Liver (tissue), 3 donors: Measurements from ENCODE around the gene MIPEP.

Experiments
- CTCF ChIP-seq: fragments of 150-350 bp; IDR thresholded peaks from 2 replicates; pipeline ENCODE4 v1.5.1; 2017; ENCODE audit warnings: improper control_type of control experiment, low read depth, low read length; ENCODE audit not compliant: missing input control
- GABPA ChIP-seq, 2 donors: IDR thresholded peaks in 1 of 2; conservative IDR thresholded peaks in 1 of 2; 2 replicates each; pipeline ENCODE4 v1.6.1; 2016; ENCODE audit warnings: antibody characterized with exemption in 2 of 2, mild to moderate bottlenecking in 1 of 2, moderate library complexity in 1 of 2
- RAD21 ChIP-seq, 2 donors: IDR thresholded peaks; 2 replicates each; pipeline ENCODE4 v1.6.1; 2016; ENCODE audit warnings: antibody characterized with exemption in 2 of 2, mild to moderate bottlenecking in 2 of 2
- RXRA ChIP-seq, 2 donors: IDR thresholded peaks; 2 replicates each; pipeline ENCODE4 v1.6.1; 2017 to 2018; ENCODE audit warnings: antibody characterized with exemption in 2 of 2, mild to moderate bottlenecking in 1 of 2
- SP1 ChIP-seq: IDR thresholded peaks from 2 replicates; pipeline ENCODE4 v1.6.1; 2018; ENCODE audit warnings: antibody characterized with exemption, mild to moderate bottlenecking
- TAF1 ChIP-seq: conservative IDR thresholded peaks from 2 replicates; pipeline ENCODE4 v1.6.1; 2016; ENCODE audit warnings: antibody characterized with exemption, mild to moderate bottlenecking
- YY1 ChIP-seq: IDR thresholded peaks from 2 replicates; pipeline ENCODE4 v1.6.1; 2016; ENCODE audit warnings: antibody characterized with exemption, mild to moderate bottlenecking
- TF ChIP-seq, protein P1 (sequence below): IDR thresholded peaks from 2 replicates; pipeline ENCODE4 v1.6.1; 2016; ENCODE audit warnings: antibody characterized with exemption
- TF ChIP-seq, protein P2 (sequence below): IDR thresholded peaks from 2 replicates; pipeline ENCODE4 v1.6.1; 2016; ENCODE audit warnings: antibody characterized with exemption, mild to moderate bottlenecking
- TF ChIP-seq, protein P3 (sequence below): IDR thresholded peaks from 2 replicates; pipeline ENCODE4 v1.6.1; 2016; ENCODE audit warnings: antibody characterized with exemption
- TF ChIP-seq, protein P4 (sequence below): IDR thresholded peaks from 2 replicates; pipeline ENCODE4 v1.6.1; 2016; ENCODE audit warnings: antibody characterized with exemption
- donor health status: healthy.
- donor health status: healthy.

DNA sequence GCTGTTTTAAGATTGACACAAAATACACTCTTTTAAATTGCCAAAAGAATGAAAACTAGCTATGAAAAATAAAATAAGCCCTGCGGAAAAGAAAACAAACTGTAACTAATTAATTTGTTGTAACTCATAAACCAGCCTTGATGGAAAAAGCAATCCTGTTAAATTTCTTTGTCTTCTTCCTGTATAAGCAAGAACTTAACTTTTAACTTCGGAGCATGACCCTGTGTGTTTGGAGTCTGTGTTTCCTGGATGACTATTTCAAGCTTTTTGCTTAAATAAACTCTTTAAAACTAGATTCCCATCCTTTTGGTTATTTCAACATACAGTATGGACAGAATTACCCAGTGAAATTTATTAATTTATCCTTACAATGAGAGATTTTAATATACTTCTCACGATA lies 196.4 kb downstream of the MIPEP start:
- no peak for TF ChIP-seq TAF1
- TF ChIP-seq CTCF: no peak
- TF ChIP-seq, protein P1, sequence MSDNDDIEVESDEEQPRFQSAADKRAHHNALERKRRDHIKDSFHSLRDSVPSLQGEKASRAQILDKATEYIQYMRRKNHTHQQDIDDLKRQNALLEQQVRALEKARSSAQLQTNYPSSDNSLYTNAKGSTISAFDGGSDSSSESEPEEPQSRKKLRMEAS: no peak
- TF ChIP-seq, protein P2, sequence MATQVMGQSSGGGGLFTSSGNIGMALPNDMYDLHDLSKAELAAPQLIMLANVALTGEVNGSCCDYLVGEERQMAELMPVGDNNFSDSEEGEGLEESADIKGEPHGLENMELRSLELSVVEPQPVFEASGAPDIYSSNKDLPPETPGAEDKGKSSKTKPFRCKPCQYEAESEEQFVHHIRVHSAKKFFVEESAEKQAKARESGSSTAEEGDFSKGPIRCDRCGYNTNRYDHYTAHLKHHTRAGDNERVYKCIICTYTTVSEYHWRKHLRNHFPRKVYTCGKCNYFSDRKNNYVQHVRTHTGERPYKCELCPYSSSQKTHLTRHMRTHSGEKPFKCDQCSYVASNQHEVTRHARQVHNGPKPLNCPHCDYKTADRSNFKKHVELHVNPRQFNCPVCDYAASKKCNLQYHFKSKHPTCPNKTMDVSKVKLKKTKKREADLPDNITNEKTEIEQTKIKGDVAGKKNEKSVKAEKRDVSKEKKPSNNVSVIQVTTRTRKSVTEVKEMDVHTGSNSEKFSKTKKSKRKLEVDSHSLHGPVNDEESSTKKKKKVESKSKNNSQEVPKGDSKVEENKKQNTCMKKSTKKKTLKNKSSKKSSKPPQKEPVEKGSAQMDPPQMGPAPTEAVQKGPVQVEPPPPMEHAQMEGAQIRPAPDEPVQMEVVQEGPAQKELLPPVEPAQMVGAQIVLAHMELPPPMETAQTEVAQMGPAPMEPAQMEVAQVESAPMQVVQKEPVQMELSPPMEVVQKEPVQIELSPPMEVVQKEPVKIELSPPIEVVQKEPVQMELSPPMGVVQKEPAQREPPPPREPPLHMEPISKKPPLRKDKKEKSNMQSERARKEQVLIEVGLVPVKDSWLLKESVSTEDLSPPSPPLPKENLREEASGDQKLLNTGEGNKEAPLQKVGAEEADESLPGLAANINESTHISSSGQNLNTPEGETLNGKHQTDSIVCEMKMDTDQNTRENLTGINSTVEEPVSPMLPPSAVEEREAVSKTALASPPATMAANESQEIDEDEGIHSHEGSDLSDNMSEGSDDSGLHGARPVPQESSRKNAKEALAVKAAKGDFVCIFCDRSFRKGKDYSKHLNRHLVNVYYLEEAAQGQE: no peak
- no peak for TF ChIP-seq GABPA (IDR thresholded peaks at IDR 0.05 in 1 of 2, conservative IDR thresholded peaks at IDR 0.05 in 1 of 2)
- TF ChIP-seq RAD21 (IDR thresholded peaks at IDR 0.05): no peak
- TF ChIP-seq, protein P3, sequence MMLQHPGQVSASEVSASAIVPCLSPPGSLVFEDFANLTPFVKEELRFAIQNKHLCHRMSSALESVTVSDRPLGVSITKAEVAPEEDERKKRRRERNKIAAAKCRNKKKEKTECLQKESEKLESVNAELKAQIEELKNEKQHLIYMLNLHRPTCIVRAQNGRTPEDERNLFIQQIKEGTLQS: no peak
- TF ChIP-seq RXRA (IDR thresholded peaks at IDR 0.05): no peak
- TF ChIP-seq, protein P4, sequence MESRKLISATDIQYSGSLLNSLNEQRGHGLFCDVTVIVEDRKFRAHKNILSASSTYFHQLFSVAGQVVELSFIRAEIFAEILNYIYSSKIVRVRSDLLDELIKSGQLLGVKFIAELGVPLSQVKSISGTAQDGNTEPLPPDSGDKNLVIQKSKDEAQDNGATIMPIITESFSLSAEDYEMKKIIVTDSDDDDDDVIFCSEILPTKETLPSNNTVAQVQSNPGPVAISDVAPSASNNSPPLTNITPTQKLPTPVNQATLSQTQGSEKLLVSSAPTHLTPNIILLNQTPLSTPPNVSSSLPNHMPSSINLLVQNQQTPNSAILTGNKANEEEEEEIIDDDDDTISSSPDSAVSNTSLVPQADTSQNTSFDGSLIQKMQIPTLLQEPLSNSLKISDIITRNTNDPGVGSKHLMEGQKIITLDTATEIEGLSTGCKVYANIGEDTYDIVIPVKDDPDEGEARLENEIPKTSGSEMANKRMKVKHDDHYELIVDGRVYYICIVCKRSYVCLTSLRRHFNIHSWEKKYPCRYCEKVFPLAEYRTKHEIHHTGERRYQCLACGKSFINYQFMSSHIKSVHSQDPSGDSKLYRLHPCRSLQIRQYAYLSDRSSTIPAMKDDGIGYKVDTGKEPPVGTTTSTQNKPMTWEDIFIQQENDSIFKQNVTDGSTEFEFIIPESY: no peak
- TF ChIP-seq YY1: no peak
- no peak for TF ChIP-seq SP1
